SH-SY5Y (cell line): ENCODE data around the gene USP6NL.

Experiments
- GATA2 ChIP-seq: IDR thresholded peaks from 2 replicates; pipeline ENCODE4 v1.6.1; 2011; ENCODE audit warnings: mild to moderate bottlenecking, low read depth, low read length
- GATA3 ChIP-seq: IDR thresholded peaks from 2 replicates; pipeline ENCODE4 v1.6.1; 2011; ENCODE audit warnings: low read depth, mild to moderate bottlenecking, low read length, moderate library complexity

DNA sequence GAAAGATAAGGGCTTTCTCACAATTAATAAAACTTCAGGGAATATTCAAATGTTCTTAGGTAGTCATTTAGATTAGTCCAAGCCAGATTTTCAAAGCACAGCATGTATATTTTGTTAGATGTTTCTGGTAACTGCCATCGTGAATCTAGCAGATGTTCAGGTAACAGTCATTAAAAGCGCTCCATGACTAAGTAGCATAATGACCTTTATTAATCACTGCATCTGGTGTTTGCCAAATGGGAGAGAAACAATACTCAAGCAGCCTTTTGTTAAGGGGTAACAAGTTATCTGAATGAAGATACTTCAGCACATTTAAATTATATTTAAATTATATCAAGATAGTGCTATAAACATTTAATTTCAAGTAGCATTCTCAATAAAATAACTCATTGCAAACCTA is 47.5 kb downstream of the USP6NL start:
- TF ChIP-seq GATA2 (no peak), GATA3 (no peak)
